ENCODE data around the gene RHOF.

The RHOF gene

GRCh38 chr12:121769297-121769830 lies 24.1 kb downstream of the RHOF start:
- Histone ChIP-seq H3K9me2 (replicated peaks; ENCODE audit: insufficient read depth, low read length) (no peaks in the 10 kb centered on the region), H3K9ac (ENCODE audit: low read length) (no peak overlapping the region), H3K4me3 (ENCODE audit: insufficient read depth, low read length, poor library complexity, severe bottlenecking) (no peak overlapping the region), H3K9me3 (ENCODE audit: insufficient read depth, low read length) (no peaks in the 10 kb centered on the region), H3F3A (ENCODE audit: insufficient read depth) (no peaks in the 10 kb centered on the region), H3K27ac (ENCODE audit: low read depth, low read length) (no peak overlapping the region), H3K27me3 (ENCODE audit: low read length) (no peaks in the 10 kb centered on the region), H2AFZ (ENCODE audit: low read depth, low read length, severe bottlenecking) (no peak overlapping the region), H3K79me2 (ENCODE audit: insufficient read depth, low read length) (no peaks in the 10 kb centered on the region), H3K36me3 (ENCODE audit: low read length) (no peaks in the 10 kb centered on the region), H3K4me2 (ENCODE audit: low read depth, low read length, poor library complexity, severe bottlenecking) (no peak overlapping the region), H4K20me1 (ENCODE audit: low read depth, low read length) (no peaks in the 10 kb centered on the region)
- TF ChIP-seq, protein P1, sequence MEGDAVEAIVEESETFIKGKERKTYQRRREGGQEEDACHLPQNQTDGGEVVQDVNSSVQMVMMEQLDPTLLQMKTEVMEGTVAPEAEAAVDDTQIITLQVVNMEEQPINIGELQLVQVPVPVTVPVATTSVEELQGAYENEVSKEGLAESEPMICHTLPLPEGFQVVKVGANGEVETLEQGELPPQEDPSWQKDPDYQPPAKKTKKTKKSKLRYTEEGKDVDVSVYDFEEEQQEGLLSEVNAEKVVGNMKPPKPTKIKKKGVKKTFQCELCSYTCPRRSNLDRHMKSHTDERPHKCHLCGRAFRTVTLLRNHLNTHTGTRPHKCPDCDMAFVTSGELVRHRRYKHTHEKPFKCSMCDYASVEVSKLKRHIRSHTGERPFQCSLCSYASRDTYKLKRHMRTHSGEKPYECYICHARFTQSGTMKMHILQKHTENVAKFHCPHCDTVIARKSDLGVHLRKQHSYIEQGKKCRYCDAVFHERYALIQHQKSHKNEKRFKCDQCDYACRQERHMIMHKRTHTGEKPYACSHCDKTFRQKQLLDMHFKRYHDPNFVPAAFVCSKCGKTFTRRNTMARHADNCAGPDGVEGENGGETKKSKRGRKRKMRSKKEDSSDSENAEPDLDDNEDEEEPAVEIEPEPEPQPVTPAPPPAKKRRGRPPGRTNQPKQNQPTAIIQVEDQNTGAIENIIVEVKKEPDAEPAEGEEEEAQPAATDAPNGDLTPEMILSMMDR (IDR thresholded peaks at IDR 0.05; ENCODE audit: insufficient read depth, low read length, poor library complexity, severe bottlenecking), result no peak
- no peak for TF ChIP-seq EZH2phosphoT487 (conservative IDR thresholded peaks at IDR 0.05; ENCODE audit: low read length)

GRCh38 chr12:121767525-121768016 lies 25.9 kb downstream of the RHOF start:
- TF ChIP-seq, protein P1 (IDR thresholded peaks at IDR 0.05; ENCODE audit: insufficient read depth, low read length, poor library complexity, severe bottlenecking), result no peak
- no peak for TF ChIP-seq EZH2phosphoT487 (conservative IDR thresholded peaks at IDR 0.05; ENCODE audit: low read length)
- no peaks in the 10 kb centered on the region for H3K36me3 ChIP-seq (ENCODE audit: low read length)
- no peak overlapping the region for H3K4me3 ChIP-seq (ENCODE audit: insufficient read depth, low read length, poor library complexity, severe bottlenecking)
- H3K9me2 ChIP-seq (replicated peaks; ENCODE audit: insufficient read depth, low read length), result no peaks in the 10 kb centered on the region
- no peak overlapping the region for H3K27ac ChIP-seq (ENCODE audit: low read depth, low read length)
- H3F3A ChIP-seq (ENCODE audit: insufficient read depth), result no peaks in the 10 kb centered on the region
- no peak overlapping the region for H2AFZ ChIP-seq (ENCODE audit: low read depth, low read length, severe bottlenecking)
- H3K27me3 ChIP-seq (ENCODE audit: low read length), result no peaks in the 10 kb centered on the region
- no peaks in the 10 kb centered on the region for H3K79me2 ChIP-seq (ENCODE audit: insufficient read depth, low read length)
- no peaks in the 10 kb centered on the region for H4K20me1 ChIP-seq (ENCODE audit: low read depth, low read length)
- H3K9me3 ChIP-seq (ENCODE audit: insufficient read depth, low read length), result no peaks in the 10 kb centered on the region
- no peak overlapping the region for H3K4me2 ChIP-seq (ENCODE audit: low read depth, low read length, poor library complexity, severe bottlenecking)
- no peak overlapping the region for H3K9ac ChIP-seq (ENCODE audit: low read length)

- Histone ChIP-seq H4K20me1 (ENCODE audit: low read depth, low read length) (no peaks in the 10 kb centered on the region), H3K9ac (ENCODE audit: low read length) (no peak overlapping the region), H3K4me3 (ENCODE audit: insufficient read depth, low read length, poor library complexity, severe bottlenecking) (no peak overlapping the region), H3K79me2 (ENCODE audit: insufficient read depth, low read length) (no peaks in the 10 kb centered on the region), H3K4me2 (ENCODE audit: low read depth, low read length, poor library complexity, severe bottlenecking) (no peak overlapping the region), H3K36me3 (ENCODE audit: low read length) (no peaks in the 10 kb centered on the region), H3K27me3 (ENCODE audit: low read length) (no peaks in the 10 kb centered on the region), H2AFZ (ENCODE audit: low read depth, low read length, severe bottlenecking) (no peak overlapping the region), H3K27ac (ENCODE audit: low read depth, low read length) (no peak overlapping the region), H3K9me2 (replicated peaks; ENCODE audit: insufficient read depth, low read length) (no peaks in the 10 kb centered on the region), H3F3A (ENCODE audit: insufficient read depth) (no peaks in the 10 kb centered on the region), H3K9me3 (ENCODE audit: insufficient read depth, low read length) (no peaks in the 10 kb centered on the region)
- no peak for TF ChIP-seq EZH2phosphoT487 (conservative IDR thresholded peaks at IDR 0.05; ENCODE audit: low read length)
- TF ChIP-seq, protein P1 (IDR thresholded peaks at IDR 0.05; ENCODE audit: insufficient read depth, low read length, poor library complexity, severe bottlenecking), result no peak
Observed at GRCh38 chr12:121766290-121767039, 27.0 kb downstream of the RHOF start.
